H1 (cell line): ENCODE measurements around the gene TBC1D26. TPM values are rescaled to one million over a fixed set of nuclear protein-coding genes. Genes with fewer than 3 reads are reported as not detected.
A peak's percentile ranks its signal among the peaks of the same experiment; 100 is the strongest.
"Not testable (repeated sequence)": the region's sequence is repeated elsewhere in the genome, so short reads cannot be mapped to it uniquely, and the experiment has no call there.

ENCODE experiments used
- CTCF ChIA-PET: fragments of 300-600 bp; sonication (Branson Sonifier 250); formaldehyde crosslinking; loops from one replicate; lab custom pipeline; 2021; ENCODE audit not compliant: partially characterized antibody; lab: Charles Lee
- POLR2A ChIA-PET: fragments of 300-600 bp; sonication (Branson Sonifier 250); formaldehyde crosslinking; loops from one replicate; lab custom pipeline; 2021; ENCODE audit warnings: inconsistent platforms; ENCODE audit not compliant: partially characterized antibody; lab: Charles Lee
- DNase-seq, 2 experiments: peaks; one replicate each; pipeline versions ENCODE4 v3.0.0 to v3.0.0-alpha.2; 2010 to 2022; ENCODE audit warnings: low spot score in 2 of 2, low read depth in 1 of 2, mixed read lengths in 1 of 2
- FAIRE-seq: peaks from 2 replicates; lab custom pipeline; 2011; peaks lifted over from hg19 to GRCh38; lab: Jason Lieb, UNC
- H2AFZ ChIP-seq: 2 replicates; pipeline ENCODE4 v1.8.1; 2012; ENCODE audit warnings: low read length, inconsistent platforms
- H2AK5ac ChIP-seq: 2 replicates; pipeline ENCODE4 v1.6.1; 2013; ENCODE audit warnings: low read depth, low read length
- H2BK120ac ChIP-seq: replicated peaks from 2 replicates; pipeline ENCODE3; 2013; ENCODE audit warnings: low read depth, low read length, inconsistent platforms
- H2BK12ac ChIP-seq: 2 replicates; pipeline ENCODE4 v1.6.1; 2013; ENCODE audit warnings: low read depth, low read length
- H2BK15ac ChIP-seq: 2 replicates; pipeline ENCODE4 v1.6.1; 2013; ENCODE audit warnings: low read length
- H2BK20ac ChIP-seq: 2 replicates; pipeline ENCODE4 v1.6.1; 2013; ENCODE audit warnings: low read length
- H2BK5ac ChIP-seq: 2 replicates; pipeline ENCODE4 v1.6.1; 2013; ENCODE audit warnings: low read depth, low read length
- H3K14ac ChIP-seq: 2 replicates; pipeline ENCODE4 v1.6.1; 2013; ENCODE audit warnings: inconsistent platforms; ENCODE audit not compliant: insufficient read length
- H3K18ac ChIP-seq: 2 replicates; pipeline ENCODE4 v1.6.1; 2013; ENCODE audit warnings: low read length; ENCODE audit errors: extremely low read depth
- H3K23ac ChIP-seq: 2 replicates; pipeline ENCODE4 v1.6.1; 2013; ENCODE audit warnings: inconsistent platforms; ENCODE audit not compliant: insufficient read length
- H3K23me2 ChIP-seq: 2 replicates; pipeline ENCODE4 v1.6.1; 2013; ENCODE audit warnings: low read depth, low read length
- H3K27ac ChIP-seq: 2 replicates; pipeline ENCODE4 v1.6.1; 2011; ENCODE audit warnings: low read depth, low read length, inconsistent platforms
- H3K27me3 ChIP-seq, 4 experiments: replicated peaks in 1 of 4; 1 replicate in 1 of 4; 2 replicates in 3 of 4; pipeline versions ENCODE4 v1.6.1 to v1.8.1; 2011 to 2013; ENCODE audit warnings: low read length in 3 of 4, mild to moderate bottlenecking in 3 of 4, inconsistent platforms in 2 of 4, mixed read lengths in 2 of 4, moderate library complexity in 1 of 4; ENCODE audit not compliant: control insufficient read depth in 3 of 4, insufficient read depth in 3 of 4; ENCODE audit errors: extremely low read depth in 1 of 4
- H3K36me3 ChIP-seq, 4 experiments: 2 replicates each; pipeline versions ENCODE4 v1.6.1 to v1.8.1; 2011 to 2013; ENCODE audit warnings: mild to moderate bottlenecking in 4 of 4, low read length in 3 of 4, moderate library complexity in 2 of 4, control low read depth in 1 of 4, inconsistent platforms in 1 of 4; ENCODE audit not compliant: insufficient read depth in 4 of 4, control insufficient read depth in 2 of 4
- H3K4ac ChIP-seq: replicated peaks from 2 replicates; pipeline ENCODE3; 2013; ENCODE audit warnings: low read length, low read depth, mixed read lengths, inconsistent platforms; ENCODE audit not compliant: insufficient read length
- H3K4me1 ChIP-seq, 4 experiments: replicated peaks in 1 of 4; 1 replicate in 1 of 4; 2 replicates in 3 of 4; pipeline versions ENCODE4 v1.6.1 to v1.8.1; 2011 to 2013; ENCODE audit warnings: low read length in 3 of 4, inconsistent platforms in 2 of 4, mixed read lengths in 1 of 4; ENCODE audit not compliant: insufficient read depth in 4 of 4, control insufficient read depth in 3 of 4
- H3K4me2 ChIP-seq, 2 experiments: 2 replicates each; pipeline versions ENCODE4 v1.6.1 to v1.8.1; 2011 to 2013; ENCODE audit warnings: low read depth in 2 of 2, low read length in 2 of 2, control low read depth in 1 of 2, inconsistent platforms in 1 of 2, mild to moderate bottlenecking in 1 of 2; ENCODE audit not compliant: insufficient read depth in 1 of 2
- H3K4me3 ChIP-seq, 4 experiments: fragments of 200-600, 300-600 bp in 1 of 4; sonication (generic), shearing (Covaris generic), sonication (Bioruptor Twin) in 1 of 4; 2 replicates each; pipeline versions ENCODE4 v1.5.1 to v1.8.1; 2011 to 2016; ENCODE audit warnings: low read length in 4 of 4, low read depth in 3 of 4, control low read depth in 2 of 4, inconsistent platforms in 2 of 4, mild to moderate bottlenecking in 2 of 4, mixed read lengths in 1 of 4, moderate library complexity in 1 of 4; ENCODE audit not compliant: insufficient read depth in 2 of 4; ENCODE audit errors: extremely low read depth in 1 of 4
- H3K56ac ChIP-seq: replicated peaks from 2 replicates; pipeline ENCODE3; 2013; ENCODE audit warnings: low read depth, mild to moderate bottlenecking, mixed read lengths, low read length, inconsistent platforms; ENCODE audit not compliant: insufficient read length
- H3K79me1 ChIP-seq: 2 replicates; pipeline ENCODE4 v1.6.1; 2013; ENCODE audit warnings: low read depth, low read length, control low read depth
- H3K79me2 ChIP-seq, 2 experiments: 2 replicates each; pipeline versions ENCODE4 v1.6.1 to v1.8.1; 2012 to 2013; ENCODE audit warnings: low read length in 2 of 2, mild to moderate bottlenecking in 2 of 2, inconsistent platforms in 1 of 2; ENCODE audit not compliant: insufficient read depth in 2 of 2, control insufficient read depth in 1 of 2
- H3K9ac ChIP-seq, 4 experiments: replicated peaks in 1 of 4; 1 replicate in 1 of 4; 2 replicates in 3 of 4; pipeline versions ENCODE4 v1.6.1 to v1.8.1; 2011 to 2013; ENCODE audit warnings: low read depth in 3 of 4, low read length in 3 of 4, control low read depth in 2 of 4, mild to moderate bottlenecking in 2 of 4, moderate library complexity in 2 of 4, inconsistent platforms in 1 of 4; ENCODE audit errors: extremely low read depth in 1 of 4
- H3K9me3 ChIP-seq, 2 experiments: 2 replicates each; pipeline versions ENCODE4 v1.6.1 to v1.8.1; 2012 to 2013; ENCODE audit warnings: mild to moderate bottlenecking in 2 of 2, moderate library complexity in 2 of 2, control low read depth in 1 of 2, inconsistent platforms in 1 of 2, low read depth in 1 of 2, low read length in 1 of 2, mixed read lengths in 1 of 2; ENCODE audit not compliant: insufficient read depth in 2 of 2
- H4K20me1 ChIP-seq, 2 experiments: replicated peaks in 1 of 2; 2 replicates each; pipeline versions ENCODE3 to v1.8.1; 2011 to 2013; ENCODE audit warnings: inconsistent platforms in 2 of 2, low read length in 2 of 2, mild to moderate bottlenecking in 1 of 2; ENCODE audit not compliant: insufficient read depth in 2 of 2, control insufficient read depth in 1 of 2
- H4K5ac ChIP-seq: 2 replicates; pipeline ENCODE4 v1.6.1; 2013; ENCODE audit warnings: low read length, low read depth, mixed read lengths, inconsistent platforms; ENCODE audit not compliant: insufficient read length
- H4K8ac ChIP-seq: 2 replicates; pipeline ENCODE4 v1.8.0; 2013; ENCODE audit warnings: mild to moderate bottlenecking, moderate library complexity, low read length, inconsistent platforms; ENCODE audit not compliant: insufficient read depth; ENCODE audit errors: extremely low read depth
- H4K91ac ChIP-seq: replicated peaks from 2 replicates; pipeline ENCODE3; 2013; ENCODE audit warnings: low read length, mixed read lengths, inconsistent platforms; ENCODE audit not compliant: insufficient read length
- WGBS, 2 experiments: shearing (Covaris generic) in 1 of 2; methylation state at CpG; one replicate each; pipeline versions ENCODE4 v1.1.6 to v1.1.7; 2013 to 2015; ENCODE audit warnings: low lambda C conversion rate in 2 of 2, mixed read lengths in 2 of 2, inconsistent platforms in 1 of 2, low coverage in 1 of 2, missing lambda C conversion rate in 1 of 2; ENCODE audit not compliant: insufficient replicate concordance in 2 of 2, insufficient coverage in 1 of 2, insufficient read length in 1 of 2; ENCODE audit errors: extremely low coverage in 1 of 2, missing lambda C conversion rate in 1 of 2; 5-methylcytosine and 5-hydroxymethylcytosine counted together
- polyA plus RNA-seq, 7 experiments: library from polyadenylated mRNA; depleted of rRNA in 3 of 7; stranded (reverse) in 5 of 7; unstranded in 2 of 7; fragments of >200 nt in 5 of 7; fragments of 200-250 nt in 2 of 7; gene quantifications; 1 replicate in 5 of 7; 2 replicates in 1 of 7; 4 replicates in 1 of 7; pipeline versions ENCODE4 v1.2.1 to v1.2.3, GENCODE V29; 2011 to 2013; ENCODE audit warnings: missing spikeins in 2 of 7, mixed read lengths in 2 of 7
- total RNA-seq: library from RNA; stranded (reverse); fragmentation: NEBNext Ultra II Directional; extraction: Animal tissue kit (Norgen Biotek cat#: 25700); gene quantifications from 2 replicates; pipeline ENCODE4 v1.2.1, GENCODE V29; 2021

Gene TBC1D26
- total and polyA plus RNA-seq, 2 of the 8 experiments (the other 6 are each of a cell fraction or from before 2014, with no cell fraction given) = 0.84 to 1.4 TPM

GRCh38 chr17:15739259-15739658, 7.2 kb downstream of the TBC1D26 start:
- H2BK15ac ChIP-seq, H2BK120ac ChIP-seq, H4K20me1 ChIP-seq, H2BK20ac ChIP-seq, H3K27me3 ChIP-seq, H3K14ac ChIP-seq, H4K8ac ChIP-seq, H3K4me2 ChIP-seq, H3K18ac ChIP-seq, H2AFZ ChIP-seq, H3K4me3 ChIP-seq, DNase-seq, H3K23me2 ChIP-seq, H3K79me1 ChIP-seq, H3K4ac ChIP-seq, H3K9ac ChIP-seq, H3K36me3 ChIP-seq, H2BK12ac ChIP-seq, CTCF ChIA-PET, POLR2A ChIA-PET, H4K91ac ChIP-seq, H4K5ac ChIP-seq, H3K79me2 ChIP-seq, H2BK5ac ChIP-seq, H3K9me3 ChIP-seq, H3K27ac ChIP-seq, H3K56ac ChIP-seq, H2AK5ac ChIP-seq, H3K23ac ChIP-seq, H3K4me1 ChIP-seq: not testable (repeated sequence)
- FAIRE-seq = peak; percentile 19
- WGBS, 2 experiments = 89% methylated on average over 10 of the region's 11 CpGs; no CpG with 5 or more reads in 1 of the 2 experiments

- H3K23ac ChIP-seq, H2BK5ac ChIP-seq, H3K4me3 ChIP-seq, FAIRE-seq, H3K56ac ChIP-seq, H3K4me1 ChIP-seq, H3K27me3 ChIP-seq, H2BK20ac ChIP-seq, H4K8ac ChIP-seq, H2BK120ac ChIP-seq, H3K14ac ChIP-seq, H3K18ac ChIP-seq, H3K9me3 ChIP-seq, H3K79me1 ChIP-seq, H4K20me1 ChIP-seq, H3K23me2 ChIP-seq, H3K9ac ChIP-seq, H2AK5ac ChIP-seq, H4K91ac ChIP-seq, CTCF ChIA-PET, H2AFZ ChIP-seq, H3K36me3 ChIP-seq, H3K4me2 ChIP-seq, POLR2A ChIA-PET, H4K5ac ChIP-seq, H3K79me2 ChIP-seq, H2BK15ac ChIP-seq, DNase-seq, H2BK12ac ChIP-seq, H3K27ac ChIP-seq, H3K4ac ChIP-seq: not testable (repeated sequence)
- WGBS, 2 experiments = 79% methylated on average over 8 of the region's 8 CpGs; no CpG with 5 or more reads in 1 of the 2 experiments
These were observed 8.0 kb downstream of the TBC1D26 start for GRCh38 chr17:15740041-15740440.
